ENCODE data around the gene GKAP1. TPM values are rescaled to one million over a fixed set of nuclear protein-coding genes. Genes with fewer than 3 reads are reported as not detected.

Gene GKAP1
- total RNA-seq, 1 donor from 2014 or later = 2.0 TPM

GRCh38 chr9:83701286-83701685 is 116.3 kb downstream of the GKAP1 start:
- no peak for DNase-seq (ENCODE audit: extremely low spot score, unreplicated experiment)
- Mint-ChIP-seq H3K27me3 (ENCODE audit: unreplicated experiment) (no peaks in the 10 kb centered on the region), H3K4me3 (ENCODE audit: unreplicated experiment) (peak overlapping the region; percentile 2), H3K4me1 (ENCODE audit: unreplicated experiment) (peaks cover 38% of the 10 kb centered on the region), H3K9me3 (ENCODE audit: unreplicated experiment) (no peaks in the 10 kb centered on the region), H3K36me3 (ENCODE audit: unreplicated experiment) (peaks cover 5% of the 10 kb centered on the region), H3K27ac (ENCODE audit: unreplicated experiment) (peak overlapping the region; percentile 5)
- TF ChIP-seq, protein P1, sequence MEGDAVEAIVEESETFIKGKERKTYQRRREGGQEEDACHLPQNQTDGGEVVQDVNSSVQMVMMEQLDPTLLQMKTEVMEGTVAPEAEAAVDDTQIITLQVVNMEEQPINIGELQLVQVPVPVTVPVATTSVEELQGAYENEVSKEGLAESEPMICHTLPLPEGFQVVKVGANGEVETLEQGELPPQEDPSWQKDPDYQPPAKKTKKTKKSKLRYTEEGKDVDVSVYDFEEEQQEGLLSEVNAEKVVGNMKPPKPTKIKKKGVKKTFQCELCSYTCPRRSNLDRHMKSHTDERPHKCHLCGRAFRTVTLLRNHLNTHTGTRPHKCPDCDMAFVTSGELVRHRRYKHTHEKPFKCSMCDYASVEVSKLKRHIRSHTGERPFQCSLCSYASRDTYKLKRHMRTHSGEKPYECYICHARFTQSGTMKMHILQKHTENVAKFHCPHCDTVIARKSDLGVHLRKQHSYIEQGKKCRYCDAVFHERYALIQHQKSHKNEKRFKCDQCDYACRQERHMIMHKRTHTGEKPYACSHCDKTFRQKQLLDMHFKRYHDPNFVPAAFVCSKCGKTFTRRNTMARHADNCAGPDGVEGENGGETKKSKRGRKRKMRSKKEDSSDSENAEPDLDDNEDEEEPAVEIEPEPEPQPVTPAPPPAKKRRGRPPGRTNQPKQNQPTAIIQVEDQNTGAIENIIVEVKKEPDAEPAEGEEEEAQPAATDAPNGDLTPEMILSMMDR (IDR thresholded peaks at IDR 0.05) = no peak

- H3K4me1 Mint-ChIP-seq (ENCODE audit: unreplicated experiment) = peaks cover 28% of the 10 kb centered on the region
- no peak for DNase-seq (ENCODE audit: extremely low spot score, unreplicated experiment)
- H3K9me3 Mint-ChIP-seq (ENCODE audit: unreplicated experiment) = no peaks in the 10 kb centered on the region
- no peak overlapping the region for H3K27ac Mint-ChIP-seq (ENCODE audit: unreplicated experiment)
- H3K36me3 Mint-ChIP-seq (ENCODE audit: unreplicated experiment) = peaks cover 2% of the 10 kb centered on the region
- TF ChIP-seq, protein P1 (IDR thresholded peaks at IDR 0.05) = no peak
- H3K27me3 Mint-ChIP-seq (ENCODE audit: unreplicated experiment) = no peaks in the 10 kb centered on the region
- no peak overlapping the region for H3K4me3 Mint-ChIP-seq (ENCODE audit: unreplicated experiment)
Observed at GRCh38 chr9:83699615-83700014, 118.0 kb downstream of the GKAP1 start.

- Mint-ChIP-seq H3K36me3 (ENCODE audit: unreplicated experiment) (no peaks in the 10 kb centered on the region), H3K27ac (ENCODE audit: unreplicated experiment) (no peak overlapping the region), H3K9me3 (ENCODE audit: unreplicated experiment) (no peaks in the 10 kb centered on the region), H3K4me3 (ENCODE audit: unreplicated experiment) (no peak overlapping the region), H3K4me1 (ENCODE audit: unreplicated experiment) (peaks cover 29% of the 10 kb centered on the region), H3K27me3 (ENCODE audit: unreplicated experiment) (no peaks in the 10 kb centered on the region)
- TF ChIP-seq, protein P1 (IDR thresholded peaks at IDR 0.05) = no peak
- DNase-seq (ENCODE audit: extremely low spot score, unreplicated experiment) = no peak
Observed at GRCh38 chr9:83698976-83699585, 118.5 kb downstream of the GKAP1 start.

- TF ChIP-seq, protein P1 (IDR thresholded peaks at IDR 0.05) = no peak
- no peak for DNase-seq (ENCODE audit: extremely low spot score, unreplicated experiment)
- no peaks in the 10 kb centered on the region for H3K27me3 Mint-ChIP-seq (ENCODE audit: unreplicated experiment)
- peaks cover 27% of the 10 kb centered on the region for H3K4me1 Mint-ChIP-seq (ENCODE audit: unreplicated experiment)
- no peak overlapping the region for H3K4me3 Mint-ChIP-seq (ENCODE audit: unreplicated experiment)
- H3K9me3 Mint-ChIP-seq (ENCODE audit: unreplicated experiment) = no peaks in the 10 kb centered on the region
- H3K27ac Mint-ChIP-seq (ENCODE audit: unreplicated experiment) = no peak overlapping the region
- no peaks in the 10 kb centered on the region for H3K36me3 Mint-ChIP-seq (ENCODE audit: unreplicated experiment)
Observed at GRCh38 chr9:83691492-83691891, 126.1 kb downstream of the GKAP1 start.

Other genes starting within 250 kb of the GKAP1 start
- 4.3 and 5.7 TPM in 2 replicates for gene IDNK, start 194.6 kb downstream of the GKAP1 start, total RNA-seq
- gene UBQLN1, start 109.8 kb downstream of the GKAP1 start, total RNA-seq = 76.1 and 79.4 TPM in 2 replicates
- gene KIF27, start 103.7 kb upstream of the GKAP1 start, total RNA-seq = 4.2 and 6.4 TPM in 2 replicates
- gene HNRNPK, start 162.4 kb upstream of the GKAP1 start, total RNA-seq = 497 and 512 TPM in 2 replicates
- gene RMI1, start 163.0 kb upstream of the GKAP1 start, total RNA-seq = 8.2 and 8.7 TPM in 2 replicates

All from osteocyte (in vitro differentiated cells).